GM23338 (cell line): Measurements from ENCODE around the gene FHIT. TPM values are rescaled to one million over a fixed set of nuclear protein-coding genes. Genes with fewer than 3 reads are reported as not detected.

Experiments used
- ATAC-seq: fragments of 200-7000 bp; cut with Tn5 transposase; 3 replicates; pipeline ENCODE4 v1.9.1; 2020
- DNase-seq: peaks from one replicate; pipeline ENCODE4 v3.0.0-alpha.2; 2015; ENCODE audit warnings: low spot score
- H2AFZ ChIP-seq: fragments of 200-600 bp; sonication (generic); 2 replicates; pipeline ENCODE4 v1.8.0; 2016; ENCODE audit warnings: antibody characterized with exemption, mild to moderate bottlenecking, moderate library complexity
- H3F3A ChIP-seq: fragments of 200-600 bp; sonication (generic); replicated peaks from 2 replicates; pipeline ENCODE4 v1.8.0; 2017; ENCODE audit warnings: antibody characterized with exemption, mixed run types, low read depth
- H3K27ac ChIP-seq: fragments of 200-600 bp; sonication (generic); 2 replicates; pipeline ENCODE4 v1.6.1; 2016; ENCODE audit warnings: low read depth
- H3K27me3 ChIP-seq: fragments of 200-600 bp; sonication (generic); 2 replicates; pipeline ENCODE4 v1.8.0; 2016; ENCODE audit warnings: mild to moderate bottlenecking, mixed run types, moderate library complexity; ENCODE audit not compliant: insufficient read depth
- H3K36me3 ChIP-seq: fragments of 200-600 bp; sonication (generic); 2 replicates; pipeline ENCODE4 v1.8.0; 2016; ENCODE audit warnings: mild to moderate bottlenecking; ENCODE audit not compliant: insufficient read depth
- H3K4me1 ChIP-seq: fragments of 200-600 bp; sonication (generic); 2 replicates; pipeline ENCODE4 v1.8.0; 2016; ENCODE audit warnings: mild to moderate bottlenecking, moderate library complexity; ENCODE audit not compliant: insufficient read depth
- H3K4me2 ChIP-seq: fragments of 200-600 bp; sonication (generic); 2 replicates; pipeline ENCODE4 v1.7.1; 2017; ENCODE audit warnings: mixed run types
- H3K4me3 ChIP-seq: fragments of 200-600 bp; sonication (generic); 2 replicates; pipeline ENCODE4 v1.6.1; 2016; ENCODE audit warnings: mixed run types
- H3K79me2 ChIP-seq: fragments of 200-600 bp; sonication (generic); replicated peaks from 2 replicates; pipeline ENCODE4 v1.8.0; 2017; ENCODE audit warnings: mild to moderate bottlenecking; ENCODE audit not compliant: insufficient read depth
- H3K9me2 ChIP-seq: fragments of 200-600 bp; sonication (generic); 2 replicates; pipeline ENCODE4 v1.8.0; 2017; ENCODE audit not compliant: insufficient read depth
- H4K20me1 ChIP-seq: fragments of 200-600 bp; sonication (generic); replicated peaks from 2 replicates; pipeline ENCODE4 v1.8.0; 2017; ENCODE audit warnings: mild to moderate bottlenecking; ENCODE audit not compliant: insufficient read depth
- H3K27ac Mint-ChIP-seq: 2 replicates; pipeline ENCODE4 v1.8.0; 2020; ENCODE audit warnings: inconsistent platforms, mild to moderate bottlenecking, moderate library complexity, mixed read lengths
- H3K27me3 Mint-ChIP-seq: 3 replicates; pipeline ENCODE4 v1.8.0; 2022; ENCODE audit warnings: low read depth, mild to moderate bottlenecking, moderate library complexity, mixed read lengths, inconsistent platforms; ENCODE audit not compliant: insufficient read depth, poor library complexity
- H3K36me3 Mint-ChIP-seq: 3 replicates; pipeline ENCODE4 v1.8.0; 2021; ENCODE audit warnings: low read depth, mild to moderate bottlenecking, inconsistent platforms, moderate library complexity, mixed read lengths
- H3K4me1 Mint-ChIP-seq: 3 replicates; pipeline ENCODE4 v1.8.0; 2020; ENCODE audit warnings: mild to moderate bottlenecking, inconsistent platforms, mixed read lengths
- H3K4me3 Mint-ChIP-seq: 3 replicates; pipeline ENCODE4 v1.8.0; 2021; ENCODE audit warnings: moderate library complexity, mild to moderate bottlenecking, inconsistent platforms, mixed read lengths
- H3K9me3 Mint-ChIP-seq: 3 replicates; pipeline ENCODE4 v1.8.0; 2020; ENCODE audit warnings: moderate library complexity, mild to moderate bottlenecking, inconsistent platforms, mixed read lengths
- CREB1 ChIP-seq: fragments of 250-450 bp; sonication (Bioruptor Pico); IDR thresholded peaks from 2 replicates; pipeline ENCODE4 v1.5.0; 2020; ENCODE audit warnings: low read depth, mild to moderate bottlenecking, moderate library complexity
- EZH2 ChIP-seq: fragments of 200-600 bp; sonication (generic); IDR thresholded peaks from one replicate; pipeline ENCODE4 v1.8.0; 2017; ENCODE audit warnings: antibody characterized with exemption, mild to moderate bottlenecking, low read depth; ENCODE audit not compliant: unreplicated experiment
- EZH2phosphoT487 ChIP-seq: fragments of 200-600 bp; sonication (generic); IDR thresholded peaks from one replicate; pipeline ENCODE4 v1.8.1; 2018; ENCODE audit warnings: antibody characterized with exemption; ENCODE audit not compliant: unreplicated experiment
- JUNB ChIP-seq: IDR thresholded peaks from one replicate; pipeline ENCODE4 v1.6.1; 2016; ENCODE audit warnings: antibody characterized with exemption; ENCODE audit not compliant: unreplicated experiment
- NANOG ChIP-seq: IDR thresholded peaks from 2 replicates; pipeline ENCODE4 v1.6.1; 2016; ENCODE audit warnings: antibody characterized with exemption, borderline replicate concordance
- POLR2AphosphoS5 ChIP-seq: IDR thresholded peaks from 2 replicates; pipeline ENCODE4 v1.6.1; 2016; ENCODE audit warnings: antibody characterized with exemption, low read depth
- REST ChIP-seq: IDR thresholded peaks from one replicate; pipeline ENCODE4 v1.6.1; 2018; ENCODE audit warnings: antibody characterized with exemption; ENCODE audit not compliant: unreplicated experiment
- STAT1 ChIP-seq: IDR thresholded peaks from one replicate; pipeline ENCODE4 v1.6.1; 2016; ENCODE audit warnings: antibody characterized with exemption; ENCODE audit not compliant: unreplicated experiment
- ZNF114 ChIP-seq: fragments of 250-450 bp; sonication (Bioruptor Pico); IDR thresholded peaks from 2 replicates; pipeline ENCODE4 v1.5.0; 2020; ENCODE audit warnings: mild to moderate bottlenecking, moderate library complexity
- polyA plus RNA-seq: library from polyadenylated mRNA; unstranded; fragments of >200 nt; fragmentation: Nextera tagmentation; extraction: Ambion mirVana; gene quantifications from 2 replicates; pipeline ENCODE4 v1.2.1, GENCODE V29; 2016
- total RNA-seq: library from RNA; depleted of rRNA; stranded (reverse); fragments of >200 nt; shearing (Covaris generic); gene quantifications from 2 replicates; pipeline ENCODE4 v1.2.3, GENCODE V29; 2014
- TF ChIP-seq, protein P1 (sequence below): IDR thresholded peaks from 2 replicates; pipeline ENCODE4 v1.6.1; 2016; ENCODE audit warnings: antibody characterized with exemption
- TF ChIP-seq, protein P2 (sequence below): fragments of 250-450 bp; sonication (Bioruptor Pico); IDR thresholded peaks from 2 replicates; pipeline ENCODE4 v1.5.0; 2020; ENCODE audit warnings: mild to moderate bottlenecking, moderate library complexity

The FHIT gene
- total and polyA plus RNA-seq, 2 experiments from 2014 or later = 3.0 to 8.3 TPM

GRCh38 chr3:60453326-60453725 is 797.9 kb downstream of the FHIT start:
- Mint-ChIP-seq H3K36me3 (no peaks in the 10 kb centered on the region), H3K9me3 (peaks cover 3% of the 10 kb centered on the region; the same call in 1 of the 3 replicates), H3K4me1 (no peaks in the 10 kb centered on the region), H3K27me3 (no peaks in the 10 kb centered on the region), H3K27ac (no peak overlapping the region), H3K4me3 (no peak overlapping the region)
- ATAC-seq (no peak), DNase-seq (no peak)
- TF ChIP-seq POLR2AphosphoS5 (no peak), JUNB (no peak), CREB1 (CRISPR knock-in tag) (no peak), ZNF114 (no peak), REST (no peak), EZH2 (no peak), STAT1 (no peak), NANOG (no peak), EZH2phosphoT487 (no peak)
- TF ChIP-seq, protein P1, sequence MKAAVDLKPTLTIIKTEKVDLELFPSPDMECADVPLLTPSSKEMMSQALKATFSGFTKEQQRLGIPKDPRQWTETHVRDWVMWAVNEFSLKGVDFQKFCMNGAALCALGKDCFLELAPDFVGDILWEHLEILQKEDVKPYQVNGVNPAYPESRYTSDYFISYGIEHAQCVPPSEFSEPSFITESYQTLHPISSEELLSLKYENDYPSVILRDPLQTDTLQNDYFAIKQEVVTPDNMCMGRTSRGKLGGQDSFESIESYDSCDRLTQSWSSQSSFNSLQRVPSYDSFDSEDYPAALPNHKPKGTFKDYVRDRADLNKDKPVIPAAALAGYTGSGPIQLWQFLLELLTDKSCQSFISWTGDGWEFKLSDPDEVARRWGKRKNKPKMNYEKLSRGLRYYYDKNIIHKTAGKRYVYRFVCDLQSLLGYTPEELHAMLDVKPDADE = no peak
- TF ChIP-seq, protein P2, sequence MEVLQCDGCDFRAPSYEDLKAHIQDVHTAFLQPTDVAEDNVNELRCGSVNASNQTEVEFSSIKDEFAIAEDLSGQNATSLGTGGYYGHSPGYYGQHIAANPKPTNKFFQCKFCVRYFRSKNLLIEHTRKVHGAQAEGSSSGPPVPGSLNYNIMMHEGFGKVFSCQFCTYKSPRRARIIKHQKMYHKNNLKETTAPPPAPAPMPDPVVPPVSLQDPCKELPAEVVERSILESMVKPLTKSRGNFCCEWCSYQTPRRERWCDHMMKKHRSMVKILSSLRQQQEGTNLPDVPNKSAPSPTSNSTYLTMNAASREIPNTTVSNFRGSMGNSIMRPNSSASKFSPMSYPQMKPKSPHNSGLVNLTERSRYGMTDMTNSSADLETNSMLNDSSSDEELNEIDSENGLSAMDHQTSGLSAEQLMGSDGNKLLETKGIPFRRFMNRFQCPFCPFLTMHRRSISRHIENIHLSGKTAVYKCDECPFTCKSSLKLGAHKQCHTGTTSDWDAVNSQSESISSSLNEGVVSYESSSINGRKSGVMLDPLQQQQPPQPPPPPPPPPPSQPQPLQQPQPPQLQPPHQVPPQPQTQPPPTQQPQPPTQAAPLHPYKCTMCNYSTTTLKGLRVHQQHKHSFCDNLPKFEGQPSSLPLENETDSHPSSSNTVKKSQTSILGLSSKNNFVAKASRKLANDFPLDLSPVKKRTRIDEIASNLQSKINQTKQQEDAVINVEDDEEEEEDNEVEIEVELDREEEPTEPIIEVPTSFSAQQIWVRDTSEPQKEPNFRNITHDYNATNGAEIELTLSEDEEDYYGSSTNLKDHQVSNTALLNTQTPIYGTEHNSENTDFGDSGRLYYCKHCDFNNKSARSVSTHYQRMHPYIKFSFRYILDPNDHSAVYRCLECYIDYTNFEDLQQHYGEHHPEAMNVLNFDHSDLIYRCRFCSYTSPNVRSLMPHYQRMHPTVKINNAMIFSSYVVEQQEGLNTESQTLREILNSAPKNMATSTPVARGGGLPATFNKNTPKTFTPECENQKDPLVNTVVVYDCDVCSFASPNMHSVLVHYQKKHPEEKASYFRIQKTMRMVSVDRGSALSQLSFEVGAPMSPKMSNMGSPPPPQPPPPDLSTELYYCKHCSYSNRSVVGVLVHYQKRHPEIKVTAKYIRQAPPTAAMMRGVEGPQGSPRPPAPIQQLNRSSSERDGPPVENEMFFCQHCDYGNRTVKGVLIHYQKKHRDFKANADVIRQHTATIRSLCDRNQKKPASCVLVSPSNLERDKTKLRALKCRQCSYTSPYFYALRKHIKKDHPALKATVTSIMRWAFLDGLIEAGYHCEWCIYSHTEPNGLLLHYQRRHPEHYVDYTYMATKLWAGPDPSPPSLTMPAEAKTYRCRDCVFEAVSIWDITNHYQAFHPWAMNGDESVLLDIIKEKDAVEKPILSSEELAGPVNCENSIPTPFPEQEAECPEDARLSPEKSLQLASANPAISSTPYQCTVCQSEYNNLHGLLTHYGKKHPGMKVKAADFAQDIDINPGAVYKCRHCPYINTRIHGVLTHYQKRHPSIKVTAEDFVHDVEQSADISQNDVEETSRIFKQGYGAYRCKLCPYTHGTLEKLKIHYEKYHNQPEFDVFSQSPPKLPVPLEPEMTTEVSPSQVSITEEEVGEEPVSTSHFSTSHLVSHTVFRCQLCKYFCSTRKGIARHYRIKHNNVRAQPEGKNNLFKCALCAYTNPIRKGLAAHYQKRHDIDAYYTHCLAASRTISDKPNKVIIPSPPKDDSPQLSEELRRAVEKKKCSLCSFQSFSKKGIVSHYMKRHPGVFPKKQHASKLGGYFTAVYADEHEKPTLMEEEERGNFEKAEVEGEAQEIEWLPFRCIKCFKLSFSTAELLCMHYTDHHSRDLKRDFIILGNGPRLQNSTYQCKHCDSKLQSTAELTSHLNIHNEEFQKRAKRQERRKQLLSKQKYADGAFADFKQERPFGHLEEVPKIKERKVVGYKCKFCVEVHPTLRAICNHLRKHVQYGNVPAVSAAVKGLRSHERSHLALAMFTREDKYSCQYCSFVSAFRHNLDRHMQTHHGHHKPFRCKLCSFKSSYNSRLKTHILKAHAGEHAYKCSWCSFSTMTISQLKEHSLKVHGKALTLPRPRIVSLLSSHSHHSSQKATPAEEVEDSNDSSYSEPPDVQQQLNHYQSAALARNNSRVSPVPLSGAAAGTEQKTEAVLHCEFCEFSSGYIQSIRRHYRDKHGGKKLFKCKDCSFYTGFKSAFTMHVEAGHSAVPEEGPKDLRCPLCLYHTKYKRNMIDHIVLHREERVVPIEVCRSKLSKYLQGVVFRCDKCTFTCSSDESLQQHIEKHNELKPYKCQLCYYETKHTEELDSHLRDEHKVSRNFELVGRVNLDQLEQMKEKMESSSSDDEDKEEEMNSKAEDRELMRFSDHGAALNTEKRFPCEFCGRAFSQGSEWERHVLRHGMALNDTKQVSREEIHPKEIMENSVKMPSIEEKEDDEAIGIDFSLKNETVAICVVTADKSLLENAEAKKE (CRISPR knock-in tag) = no peak
- no peaks in the 10 kb centered on the region for H3K4me1 ChIP-seq
- no peaks in the 10 kb centered on the region for H3K79me2 ChIP-seq
- no peaks in the 10 kb centered on the region for H4K20me1 ChIP-seq
- no peaks in the 10 kb centered on the region for H3K9me2 ChIP-seq
- no peaks in the 10 kb centered on the region for H3K27me3 ChIP-seq
- H3K4me2 ChIP-seq = no peak overlapping the region
- H3F3A ChIP-seq = no peaks in the 10 kb centered on the region
- no peak overlapping the region for H3K4me3 ChIP-seq
- H3K36me3 ChIP-seq = no peaks in the 10 kb centered on the region
- H3K27ac ChIP-seq = no peak overlapping the region
- H2AFZ ChIP-seq = no peak overlapping the region
